ENCODE results near the gene TSC22D3.
"Not testable (repeated sequence)": the region's sequence is repeated elsewhere in the genome, so short reads cannot be mapped to it uniquely, and the experiment has no call there.

Gene TSC22D3
- total RNA-seq: 33.3 to 2,447 (median 307) reads per million in 3 experiments

- peak; percentile 59 for DNase-seq
Measured at GRCh38 chrX:107775734-107776511, at the start of gene TSC22D3. TSS of gene TSC22D3 (minus strand) at chrX:107775787. CDS start at chrX:107775419, 368 bp downstream.

- DNase-seq: no peak
Measured at GRCh38 chrX:107823456-107823855, 47.9 kb upstream of the TSC22D3 start.

GRCh38 chrX:107823042-107823441 lies 47.5 kb upstream of the TSC22D3 start:
- DNase-seq: no peak

- DNase-seq: no peak
Measured at GRCh38 chrX:107818900-107819521, 43.4 kb upstream of the TSC22D3 start.

- not testable (repeated sequence) for DNase-seq
Measured at GRCh38 chrX:107810053-107810452, 34.5 kb upstream of the TSC22D3 start.

- no peak for DNase-seq
Measured at GRCh38 chrX:107805179-107805578, 29.6 kb upstream of the TSC22D3 start.

DNA sequence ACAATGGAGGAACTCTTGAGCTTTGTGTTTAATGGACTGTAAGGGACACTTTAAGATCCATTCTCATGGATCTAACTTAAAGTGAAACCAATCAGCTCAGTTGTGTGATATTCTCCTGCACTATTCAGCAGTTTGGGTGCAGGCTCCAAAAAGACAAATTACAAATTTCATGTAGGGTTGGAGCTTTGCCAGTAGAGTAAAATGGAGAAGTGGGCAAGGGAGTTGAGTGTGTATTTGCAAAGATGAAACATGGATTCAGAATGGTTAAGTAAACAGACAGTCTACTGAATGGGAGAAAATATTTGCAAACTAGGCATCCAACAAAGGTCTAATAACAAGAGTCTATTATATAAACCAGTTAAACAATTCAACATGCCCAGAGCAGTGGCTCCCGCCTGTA lies 28.8 kb upstream of the TSC22D3 start:
- no peak for DNase-seq

DNA sequence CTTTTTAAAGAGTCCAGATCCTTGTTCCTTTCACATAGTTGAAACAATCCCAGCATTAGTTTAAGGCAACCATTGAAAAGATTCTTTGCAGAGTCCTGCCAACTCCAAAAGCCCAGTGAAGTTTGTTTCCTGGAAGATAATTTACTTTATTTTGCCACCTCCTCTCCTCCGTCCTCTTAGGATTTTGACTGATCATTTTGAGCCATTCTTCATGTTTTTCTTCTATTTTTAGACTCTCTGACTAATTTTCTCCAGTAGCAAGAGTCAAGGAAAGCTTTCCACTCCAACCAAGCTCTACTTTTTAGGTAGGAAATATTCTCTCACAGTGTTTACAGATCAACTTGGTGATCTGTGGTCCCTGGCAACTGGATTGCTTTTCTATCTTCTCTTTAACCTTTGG lies 12.2 kb upstream of the TSC22D3 start:
- DNase-seq: no peak

DNA sequence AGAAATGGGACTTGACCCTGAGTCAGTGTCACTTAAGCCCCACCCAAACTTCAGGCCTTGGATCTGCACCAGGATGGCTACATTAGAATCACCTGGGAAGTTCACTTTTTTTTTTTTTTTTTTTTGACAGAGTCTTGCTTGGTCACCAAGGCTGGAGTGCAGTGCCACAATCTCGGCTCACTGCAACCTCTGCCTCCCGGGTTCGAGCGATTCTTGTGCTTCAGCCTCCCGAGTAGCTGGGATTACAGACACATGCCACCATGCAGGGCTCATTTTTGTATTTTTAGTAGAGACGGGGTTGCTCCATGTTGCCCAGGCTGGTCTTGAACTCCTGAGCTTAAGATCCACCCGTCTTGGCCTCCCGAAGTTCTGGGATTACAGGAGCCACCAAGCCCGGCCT lies 4.9 kb upstream of the TSC22D3 start:
- no peak for DNase-seq

GRCh38 chrX:107777536-107777832 lies 1.9 kb upstream of the TSC22D3 start, which contains the start of gene NCBP2L:
TSS of gene NCBP2L (plus strand) at chrX:107777733. CDS start at chrX:107794221, 16,488 bp downstream.
- DNase-seq: no peak

DNA sequence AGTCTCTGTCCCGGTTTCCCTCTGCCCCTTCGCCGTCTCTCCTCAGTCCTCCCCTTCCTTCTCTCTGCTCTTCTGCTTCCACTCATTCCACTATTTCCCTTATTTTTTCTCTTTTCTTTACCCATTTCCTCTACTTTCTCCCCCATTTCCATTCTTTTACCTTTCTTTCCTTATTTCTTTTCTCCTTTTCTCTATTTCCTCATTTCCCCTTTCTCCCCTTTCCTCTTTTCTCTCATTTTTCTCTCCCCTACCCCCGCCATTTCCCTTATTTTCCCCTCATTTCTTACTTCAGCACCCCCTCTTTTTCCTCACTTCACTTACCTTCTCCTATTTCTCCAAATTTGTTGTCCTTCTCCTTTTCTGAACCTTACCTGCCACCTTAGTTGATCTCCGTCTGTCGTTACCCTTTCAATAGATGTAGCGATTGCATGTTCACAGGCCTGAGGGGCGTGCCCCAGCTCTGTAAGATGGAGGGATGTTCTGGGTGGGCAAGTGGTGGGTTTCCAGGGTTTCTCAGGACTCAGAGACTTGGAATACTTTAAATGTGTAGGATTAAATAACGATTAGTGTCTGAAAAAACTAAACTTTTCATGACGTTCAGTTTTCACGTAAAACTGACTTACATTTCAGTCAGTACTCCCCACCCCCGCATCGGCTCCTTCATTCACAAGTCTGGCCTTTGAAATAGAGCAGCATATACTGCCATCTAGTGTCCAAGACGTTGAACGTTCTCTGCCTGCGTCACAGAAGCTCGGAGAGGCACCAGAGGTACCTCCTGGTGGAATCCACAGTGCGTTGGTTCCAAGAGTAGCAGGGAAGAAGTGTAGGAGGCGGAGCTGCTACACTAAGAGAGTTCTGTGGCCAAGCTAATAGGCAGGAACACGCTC lies 1.3 kb upstream of the TSC22D3 start:
- peak; percentile 81 for DNase-seq

DNA sequence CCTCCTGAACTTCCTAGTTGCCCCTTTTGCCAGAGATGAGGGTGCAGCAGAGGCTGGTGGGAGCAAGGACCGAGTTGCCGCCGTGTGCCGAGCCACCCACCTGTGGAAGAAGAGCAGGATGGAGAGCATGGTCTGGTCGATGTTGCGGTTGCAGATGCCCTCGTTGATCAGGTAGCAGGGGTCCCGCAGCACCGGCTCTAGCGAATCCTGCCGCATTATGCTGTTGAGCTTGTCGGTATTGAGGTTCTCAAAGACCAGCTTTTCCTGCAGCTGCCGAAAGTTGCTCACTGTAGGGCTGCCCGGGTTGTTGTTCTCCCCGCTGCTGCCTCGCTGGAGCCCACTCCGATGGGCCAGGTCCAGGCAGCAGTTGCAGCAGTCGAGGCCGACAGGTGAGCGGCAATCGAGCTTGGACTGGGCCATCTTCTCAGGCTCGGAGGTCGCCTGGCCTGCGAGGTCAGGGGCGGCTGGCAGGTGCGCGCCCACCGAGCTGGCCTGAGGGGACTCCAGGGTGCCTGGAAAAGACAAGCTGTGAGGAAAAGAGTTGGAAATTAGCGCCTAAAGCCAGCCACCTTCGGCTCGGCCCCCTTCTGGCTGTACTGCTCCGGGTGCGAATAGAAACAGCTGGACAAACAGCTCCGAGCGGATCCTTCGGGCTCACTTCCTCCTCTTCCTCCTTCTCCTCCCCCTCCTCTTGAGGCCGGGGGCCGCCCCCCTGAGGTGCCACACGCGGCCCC lies 420 bp downstream of the TSC22D3 start:
- no peak for DNase-seq

GRCh38 chrX:107773906-107774435 lies 1.6 kb downstream of the TSC22D3 start:
- no peak for DNase-seq

DNA sequence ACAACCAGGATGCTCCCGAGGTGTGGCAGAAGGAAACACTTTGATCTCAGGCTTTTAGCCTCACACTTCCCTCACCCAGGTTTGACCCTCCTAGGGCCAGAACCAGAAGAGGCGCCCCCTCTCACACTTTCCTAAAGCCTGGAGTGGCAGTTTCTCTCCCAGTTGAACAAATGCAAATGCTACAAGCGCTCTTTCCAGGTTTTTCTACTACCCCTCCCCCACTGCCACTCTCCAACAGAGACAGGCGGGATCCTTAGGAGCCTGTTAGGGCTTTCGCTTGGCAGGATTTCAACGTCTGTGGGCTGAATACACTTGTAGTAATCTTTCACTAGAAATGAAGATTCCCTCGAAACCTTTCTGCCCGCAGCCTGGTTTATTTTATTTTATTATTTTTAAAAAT lies 2.4 kb downstream of the TSC22D3 start:
- no peak for DNase-seq

GRCh38 chrX:107769581-107770317 lies 5.8 kb downstream of the TSC22D3 start:
- no peak for DNase-seq

DNA sequence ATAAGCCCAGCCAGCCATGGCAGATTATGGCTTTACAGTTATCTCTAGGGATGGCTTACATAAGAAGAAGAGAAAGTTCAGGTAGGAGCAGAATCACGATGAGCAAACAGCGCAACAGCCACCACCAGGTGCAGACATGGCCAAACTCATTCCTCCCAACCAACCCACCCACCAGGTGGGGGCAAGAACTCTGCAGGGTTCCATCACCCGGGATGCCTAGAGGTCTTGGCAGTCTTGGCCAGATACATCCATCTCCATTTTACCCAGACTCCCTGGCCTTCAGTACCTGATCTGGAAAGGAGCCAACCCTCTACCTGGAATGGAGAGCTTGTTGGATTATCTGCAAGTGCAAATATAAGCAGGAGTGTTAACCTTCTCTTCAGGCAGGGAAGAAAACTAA lies 7.5 kb downstream of the TSC22D3 start:
- no peak for DNase-seq

DNA sequence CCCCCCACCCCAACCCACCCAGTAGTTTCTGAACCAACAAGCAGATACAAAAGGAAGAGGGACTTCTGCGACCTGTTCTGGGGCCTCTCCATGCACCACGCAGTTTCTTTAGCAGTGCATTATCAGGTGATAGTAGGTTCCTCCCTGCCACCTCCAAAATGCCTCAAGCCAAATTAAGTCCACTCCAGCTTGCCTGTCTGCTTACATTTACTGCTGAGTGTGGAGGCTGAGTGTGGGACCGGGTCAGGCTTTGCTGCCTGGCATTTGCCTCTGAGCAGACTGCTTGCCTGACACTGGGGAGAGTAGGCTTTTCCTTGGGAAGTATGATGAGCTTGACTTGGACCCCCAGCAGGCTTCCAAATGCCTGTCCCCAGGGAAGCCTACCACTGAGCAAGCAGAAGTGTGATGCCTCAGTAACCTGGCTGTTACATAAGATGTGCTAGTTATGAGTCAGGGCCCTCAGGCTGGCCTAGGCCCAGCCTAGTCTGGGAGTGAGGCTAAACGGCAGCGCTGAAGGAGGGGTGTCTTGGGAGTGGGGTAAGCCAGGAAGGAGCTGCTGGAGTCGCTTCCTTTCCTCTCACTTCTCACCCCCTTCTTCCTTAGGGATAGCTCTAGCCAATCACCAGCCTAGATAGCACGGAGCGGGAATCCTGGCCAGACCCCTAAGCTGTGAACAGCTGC lies 9.0 kb downstream of the TSC22D3 start:
- DNase-seq: no peak

DNA sequence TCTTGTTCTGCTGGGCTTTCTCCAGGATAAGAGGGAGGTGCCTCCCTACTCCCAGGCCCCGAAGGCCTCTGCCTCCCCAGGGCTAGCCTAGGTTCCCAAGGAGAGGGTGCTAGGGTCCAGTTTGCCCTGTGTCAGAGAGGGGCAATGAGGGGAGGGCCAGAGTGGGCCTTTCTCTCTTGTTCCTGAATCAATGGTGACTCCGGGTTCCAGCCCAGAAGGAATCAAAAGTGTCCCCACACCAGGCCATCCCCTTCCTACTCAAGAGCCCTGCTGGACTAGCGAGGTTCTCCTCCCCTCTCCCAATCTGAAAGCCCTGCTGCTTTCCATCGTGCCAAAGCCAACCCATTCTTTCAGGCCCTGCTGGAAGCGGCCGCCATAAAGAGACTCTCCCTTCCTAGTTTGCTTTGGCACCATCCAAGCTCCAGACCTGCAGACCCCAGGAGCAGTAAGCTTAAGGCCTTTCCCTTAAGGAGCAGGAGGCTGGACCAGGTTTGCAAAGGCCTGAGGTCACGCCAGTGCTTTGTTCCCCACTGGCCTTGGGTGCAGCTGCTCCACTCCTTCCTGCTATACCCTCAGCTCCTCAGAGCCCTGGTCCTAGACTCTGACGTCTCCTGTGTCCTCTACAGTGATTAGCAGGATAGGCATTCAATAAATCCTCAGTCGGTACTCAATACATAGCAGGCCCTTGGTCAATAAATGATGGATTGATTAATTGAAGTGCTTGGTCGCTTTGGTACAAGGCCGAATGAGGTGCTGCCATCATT lies 10.6 kb downstream of the TSC22D3 start:
- no peak for DNase-seq

- DNase-seq: no peak
Measured at GRCh38 chrX:107763647-107764046, 11.9 kb downstream of the TSC22D3 start.
